CD8-positive, alpha-beta memory T cell (primary cell): ENCODE results near the gene C1S. TPM values are rescaled to one million over a fixed set of nuclear protein-coding genes. Genes with fewer than 3 reads are reported as not detected.
"Not testable (repeated sequence)": the region's sequence is repeated elsewhere in the genome, so short reads cannot be mapped to it uniquely, and the experiment has no call there.

ENCODE experiments used
- CTCF ChIA-PET: fragments of 350-600 bp; sonication (Branson Sonifier 250); formaldehyde crosslinking; loops from one replicate; lab custom pipeline; 2021; ENCODE audit warnings: antibody characterized with exemption; lab: Charles Lee
- POLR2A ChIA-PET: fragments of 350-600 bp; sonication (Branson Sonifier 250); formaldehyde crosslinking; loops from one replicate; lab custom pipeline; 2021; ENCODE audit warnings: antibody characterized with exemption; lab: Charles Lee
- DNase-seq, 5 donors: peaks; one replicate each; pipeline versions ENCODE4 v3.0.0 to v3.0.0-alpha.2; 2020 to 2022; ENCODE audit warnings: mixed read lengths in 1 of 5
- H3K27ac ChIP-seq: one replicate; pipeline ENCODE4 v1.7.0; 2013; ENCODE audit warnings: low read depth, mild to moderate bottlenecking, low read length, moderate library complexity
- H3K27me3 ChIP-seq: 2 replicates; pipeline ENCODE4 v1.7.0; 2013; ENCODE audit warnings: low read length, mild to moderate bottlenecking; ENCODE audit not compliant: insufficient read depth, poor library complexity, severe bottlenecking
- H3K36me3 ChIP-seq: 2 replicates; pipeline ENCODE4 v1.7.0; 2013; ENCODE audit warnings: mild to moderate bottlenecking, low read length, moderate library complexity; ENCODE audit not compliant: insufficient read depth
- H3K4me1 ChIP-seq: 2 replicates; pipeline ENCODE4 v1.7.0; 2013; ENCODE audit warnings: mild to moderate bottlenecking, low read length, moderate library complexity; ENCODE audit not compliant: insufficient read depth
- H3K4me3 ChIP-seq: 2 replicates; pipeline ENCODE4 v1.7.0; 2013; ENCODE audit warnings: mild to moderate bottlenecking, low read length
- H3K9me3 ChIP-seq: 2 replicates; pipeline ENCODE4 v1.7.0; 2013; ENCODE audit warnings: mild to moderate bottlenecking, low read length
- H3K27ac Mint-ChIP-seq, 8 donors: one replicate each; pipeline ENCODE4 v1.8.0; 2020 to 2021; ENCODE audit warnings: mixed read lengths in 8 of 8, mild to moderate bottlenecking in 6 of 8, inconsistent platforms in 3 of 8, moderate library complexity in 3 of 8
- H3K27me3 Mint-ChIP-seq, 2 donors: one replicate each; pipeline ENCODE4 v1.8.0; 2020 to 2021; ENCODE audit warnings: mixed read lengths in 2 of 2, mild to moderate bottlenecking in 1 of 2, moderate library complexity in 1 of 2
- H3K36me3 Mint-ChIP-seq, 3 donors: one replicate each; pipeline ENCODE4 v1.8.0; 2020 to 2021; ENCODE audit warnings: mixed read lengths in 3 of 3, inconsistent platforms in 1 of 3, mild to moderate bottlenecking in 1 of 3
- H3K4me1 Mint-ChIP-seq, 3 donors: one replicate each; pipeline ENCODE4 v1.8.0; 2020 to 2021; ENCODE audit warnings: mixed read lengths in 3 of 3, inconsistent platforms in 1 of 3, mild to moderate bottlenecking in 1 of 3
- H3K4me3 Mint-ChIP-seq, 7 donors: one replicate each; pipeline ENCODE4 v1.8.0; 2020 to 2021; ENCODE audit warnings: mixed read lengths in 7 of 7, mild to moderate bottlenecking in 6 of 7, moderate library complexity in 4 of 7, inconsistent platforms in 2 of 7
- H3K9me3 Mint-ChIP-seq, 5 donors: one replicate each; pipeline ENCODE4 v1.8.0; 2020 to 2022; ENCODE audit warnings: mixed read lengths in 5 of 5, mild to moderate bottlenecking in 3 of 5, moderate library complexity in 2 of 5, inconsistent platforms in 1 of 5
- polyA plus RNA-seq: library from polyadenylated mRNA; unstranded; fragments of 300-500 nt; fragmentation: Illumina TruSeq; gene quantifications from one replicate; pipeline ENCODE4 v1.2.3, GENCODE V29; 2021
- total RNA-seq, 2 experiments: library from RNA; stranded (reverse); gene quantifications; one replicate each; pipeline ENCODE4 v1.2.3, GENCODE V29; 2021

The C1S gene
- total and polyA plus RNA-seq, 3 experiments from 2014 or later: 0.64 to 0.83 TPM; not detected in 1

DNA sequence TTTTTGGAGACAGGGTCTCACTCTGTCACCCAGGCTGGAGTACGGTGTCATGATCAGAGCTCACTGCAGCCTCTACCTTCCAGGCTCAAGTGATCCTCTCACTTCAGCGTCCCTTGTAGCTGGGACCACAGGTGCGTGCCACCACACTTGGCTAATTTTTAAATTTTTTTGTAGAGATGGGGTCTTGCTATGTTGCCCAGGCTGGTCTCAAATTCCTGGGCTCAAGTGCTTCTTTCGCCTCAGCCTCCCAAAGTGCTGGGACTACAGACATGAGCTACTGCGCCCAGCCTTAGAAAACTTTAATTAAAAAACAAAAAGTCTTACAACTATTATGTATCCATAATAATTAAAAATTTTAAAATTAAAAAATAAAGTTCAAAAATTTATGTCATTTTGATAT is 46.7 kb downstream of the C1S start:
- H3K27me3 ChIP-seq, H3K27ac ChIP-seq, H3K9me3 ChIP-seq, H3K27me3 Mint-ChIP-seq, H3K36me3 ChIP-seq, H3K4me3 ChIP-seq, DNase-seq: not testable (repeated sequence)
- peak overlapping the region in 6 of 7 donors; percentile 54 to 91 (median 62) for H3K4me3 Mint-ChIP-seq
- peaks cover 18% of the 10 kb centered on the region for H3K4me1 ChIP-seq
- H3K36me3 Mint-ChIP-seq: peaks cover 15 to 43% (median 17%) of the 10 kb centered on the region in 3 donors
- POLR2A ChIA-PET: interaction anchor here (0.7 to 1.5 kb wide), 2 partner anchors 15 to 193 kb away, joined by 3 to 4 read pairs; partner anchors contain the start of gene ENO2
- peaks cover 4 to 15% (median 9%) of the 10 kb centered on the region in 5 donors for H3K9me3 Mint-ChIP-seq
- peak overlapping the region in 6 of 8 donors; percentile 6 to 89 (median 40) for H3K27ac Mint-ChIP-seq
- H3K4me1 Mint-ChIP-seq: peaks cover 50 to 70% (median 57%) of the 10 kb centered on the region in 3 donors
- CTCF ChIA-PET: interaction anchor here (1.0 to 7.7 kb wide), 13 partner anchors 10 to 252 kb away, joined by 3 to 69 read pairs (median 7); partner anchors contain the start of genes C12orf57, LPCAT3, RNU7-1 and SPSB2

DNA sequence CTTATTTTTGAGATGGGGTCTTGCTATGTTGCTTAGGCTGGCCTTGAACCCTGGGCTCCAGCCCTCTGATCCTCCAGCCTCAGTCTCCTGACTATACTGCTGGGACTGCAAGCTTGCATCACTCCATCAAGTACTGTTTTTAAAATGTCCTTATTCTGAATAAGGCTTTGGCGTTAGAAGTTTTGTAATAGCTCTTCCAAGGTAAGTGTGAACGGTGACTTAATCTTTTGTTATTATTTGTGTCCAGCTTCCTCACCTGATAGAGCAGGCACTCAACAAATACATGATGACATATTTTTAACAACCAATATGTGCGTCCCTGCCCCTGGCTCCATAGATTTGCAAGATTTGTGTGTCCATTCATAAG is 47.1 kb downstream of the C1S start:
- Mint-ChIP-seq H3K9me3 (peaks cover 4 to 15% (median 9%) of the 10 kb centered on the region in 5 donors), H3K36me3 (peaks cover 13 to 39% (median 17%) of the 10 kb centered on the region in 3 donors), H3K4me1 (peaks cover 46 to 66% (median 56%) of the 10 kb centered on the region in 3 donors), H3K27ac (peak overlapping the region; percentile 86 to 97 (median 94)), H3K27me3 (peaks cover 0 to 2% of the 10 kb centered on the region in 2 donors), H3K4me3 (peak overlapping the region; percentile 93 to 99 (median 95))
- Histone ChIP-seq H3K27me3 (no peaks in the 10 kb centered on the region), H3K4me3 (peak overlapping the region; percentile 96), H3K4me1 (peaks cover 18% of the 10 kb centered on the region), H3K9me3 (peaks cover 8% of the 10 kb centered on the region), H3K36me3 (peaks cover 7% of the 10 kb centered on the region), H3K27ac (peak overlapping the region; percentile 75)
- DNase-seq: no peak
- ChIA-PET CTCF (interaction anchor here (0.8 to 7.7 kb wide), 24 partner anchors 8 to 253 kb away, joined by 3 to 69 read pairs (median 5); partner anchors contain the start of genes C12orf57, C1R, LPCAT3 and PTPN6), POLR2A (interaction anchor here (0.7 to 1.5 kb wide), 7 partner anchors 16 to 286 kb away, joined by 3 to 10 read pairs (median 4); partner anchors contain the start of genes C12orf57, ENO2, GPR162 and LPCAT3)

DNA sequence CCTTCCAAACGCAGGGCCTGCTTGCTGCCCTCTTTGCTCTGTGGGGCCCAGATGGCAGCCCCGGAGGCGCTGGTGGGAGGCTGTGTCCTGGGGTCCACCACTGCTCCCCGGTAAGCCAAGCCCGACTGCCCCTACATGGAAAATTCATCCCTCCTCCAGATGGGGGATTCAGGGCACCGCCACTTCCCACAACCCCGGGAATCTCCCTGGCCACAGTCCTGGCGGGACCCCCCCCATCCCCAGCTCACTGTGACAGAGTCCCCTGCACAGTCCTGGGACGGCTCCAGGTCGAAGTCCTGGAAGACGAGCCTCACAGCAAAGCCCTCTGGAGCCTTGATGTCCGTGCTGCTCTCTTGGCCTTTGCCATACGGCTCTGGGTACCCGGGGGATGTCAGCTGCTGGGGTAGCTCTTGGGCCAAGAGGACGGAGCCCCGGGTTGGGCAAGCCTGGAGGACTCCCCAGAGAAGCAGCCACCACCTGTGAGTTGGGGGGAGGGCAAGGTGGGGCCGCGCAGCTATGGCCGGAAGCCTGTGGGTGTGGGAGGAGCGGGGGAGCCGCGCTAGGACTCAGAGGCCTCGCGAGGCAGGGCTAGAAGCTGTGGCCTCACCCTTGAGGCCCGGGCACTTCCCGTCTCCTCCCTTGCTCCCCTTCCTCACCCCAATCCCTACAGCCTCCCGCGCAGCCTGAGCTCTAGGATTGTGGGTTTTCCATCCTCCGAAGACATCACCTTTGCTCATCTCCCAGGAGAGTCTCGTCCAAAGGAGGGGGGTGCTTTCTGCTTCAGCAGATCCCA is 47.7 kb downstream of the C1S start:
- ChIA-PET POLR2A (interaction anchor here (0.8 to 1.5 kb wide), 8 partner anchors 90 to 419 kb away, joined by 3 to 10 read pairs (median 4); partner anchors contain the start of genes C12orf57, ENO2, GPR162 and LPCAT3), CTCF (interaction anchor here (0.8 to 7.7 kb wide), 26 partner anchors 9 to 275 kb away, joined by 3 to 69 read pairs (median 5); partner anchors contain the start of genes C12orf57, C1R, LPCAT3 and PTPN6)
- Histone ChIP-seq H3K27me3 (no peaks in the 10 kb centered on the region), H3K27ac (peak overlapping the region; percentile 75), H3K36me3 (peaks cover 6% of the 10 kb centered on the region), H3K4me3 (peak overlapping the region; percentile 96), H3K9me3 (peaks cover 8% of the 10 kb centered on the region), H3K4me1 (peaks cover 20% of the 10 kb centered on the region)
- Mint-ChIP-seq H3K4me1 (peaks cover 45 to 62% (median 56%) of the 10 kb centered on the region in 3 donors), H3K27me3 (peaks cover 0 to 2% of the 10 kb centered on the region in 2 donors), H3K4me3 (peak overlapping the region; percentile 93 to 99 (median 95)), H3K9me3 (peaks cover 4 to 15% (median 9%) of the 10 kb centered on the region in 5 donors), H3K36me3 (peaks cover 10 to 36% (median 17%) of the 10 kb centered on the region in 3 donors), H3K27ac (peak overlapping the region; percentile 86 to 97 (median 94))
- peak; percentile 56 to 84 (median 66) for DNase-seq

DNA sequence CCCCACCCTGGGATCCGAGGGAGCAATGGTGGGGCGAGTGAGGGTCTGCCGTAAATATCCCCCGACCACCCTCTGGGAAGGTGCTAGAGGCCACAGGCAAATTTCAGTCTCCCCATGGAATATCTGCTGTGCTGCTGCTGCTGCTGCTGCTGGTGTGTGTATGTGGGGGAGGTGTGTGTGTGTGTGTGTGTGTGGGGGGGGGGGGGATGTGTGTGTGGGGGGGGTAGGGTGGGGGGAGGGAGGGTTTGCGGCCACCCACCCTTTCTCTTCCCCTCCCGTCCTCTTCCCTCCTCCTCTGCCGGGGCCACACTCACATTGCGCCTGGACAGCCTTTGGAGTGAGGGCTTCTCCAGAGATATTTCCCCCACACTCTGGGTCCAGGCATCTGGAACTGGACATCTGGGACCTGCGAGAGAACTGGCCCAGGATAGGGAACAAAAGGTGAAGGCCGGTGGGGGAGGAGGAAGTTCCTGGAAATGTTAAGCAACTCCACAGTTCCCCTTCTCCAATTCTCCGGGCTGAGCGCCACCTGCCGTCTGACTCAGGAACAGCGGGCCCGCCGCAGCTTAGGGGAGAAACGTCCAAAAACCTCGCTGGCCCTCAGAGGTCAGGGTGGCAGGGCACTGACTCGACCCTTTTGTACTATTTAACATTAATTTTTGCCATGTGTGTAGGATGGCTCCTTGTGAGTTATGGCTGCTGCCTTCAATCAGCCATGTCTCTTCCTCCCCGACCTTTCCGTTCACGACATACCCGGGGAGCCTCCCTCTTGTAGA is 48.5 kb downstream of the C1S start, which contains the start of gene C1RL:
C1RL (minus strand) TSS at position 419 of the 776 bp plus-strand sequence; CDS start at position 385, 34 bp downstream.
- Histone ChIP-seq H3K4me3 (peak within 1 kb of the TSS; percentile 96), H3K4me1 (peaks cover 25% of the 10 kb centered on the region), H3K36me3 (no peaks in the 10 kb centered on the region), H3K27me3 (no peaks in the 10 kb centered on the region), H3K27ac (peak within 1 kb of the TSS; percentile 75), H3K9me3 (peaks cover 8% of the 10 kb centered on the region)
- Mint-ChIP-seq H3K4me1 (peaks cover 46 to 57% (median 52%) of the 10 kb centered on the region in 3 donors), H3K9me3 (peaks cover 4 to 15% (median 9%) of the 10 kb centered on the region in 5 donors), H3K36me3 (peaks cover 6 to 31% (median 13%) of the 10 kb centered on the region in 3 donors), H3K4me3 (peak within 1 kb of the TSS; percentile 93 to 99 (median 95)), H3K27me3 (peaks cover 0 to 2% of the 10 kb centered on the region in 2 donors), H3K27ac (peak within 1 kb of the TSS; percentile 86 to 97 (median 94))
- POLR2A ChIA-PET: interaction anchor here (0.6 to 1.5 kb wide), 8 partner anchors 91 to 420 kb away, joined by 3 to 10 read pairs (median 4); partner anchors contain the start of genes C12orf57, ENO2, LPCAT3 and RNU7-1
- CTCF ChIA-PET: interaction anchor here (0.8 to 7.7 kb wide), 32 partner anchors 9 to 276 kb away, joined by 3 to 69 read pairs (median 5); partner anchors contain the start of genes C12orf57, C1R, LPCAT3 and PTPN6
- peak; percentile 62 to 83 (median 76) for DNase-seq

DNA sequence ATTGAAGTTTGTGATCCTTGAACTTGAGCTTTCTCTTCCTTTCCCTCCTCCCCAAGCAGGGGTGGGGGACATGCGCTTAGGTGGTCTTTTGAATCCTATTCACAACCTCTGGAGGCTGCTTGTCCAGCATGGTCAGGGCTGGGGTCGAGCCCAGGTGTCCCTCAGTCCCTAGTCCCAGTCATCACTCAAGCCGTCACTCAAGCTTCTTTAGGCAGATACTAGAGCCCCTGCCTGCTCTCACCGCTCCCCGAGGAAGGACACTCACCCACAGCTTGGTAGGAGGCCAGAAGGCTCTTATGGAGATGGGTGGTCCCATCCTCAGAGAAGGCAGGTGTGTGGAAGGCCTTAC is 49.0 kb downstream of the C1S start:
- H3K4me3 Mint-ChIP-seq: peak overlapping the region; percentile 86 to 99 (median 95)
- H3K9me3 ChIP-seq: peaks cover 8% of the 10 kb centered on the region
- CTCF ChIA-PET: interaction anchor here (0.9 to 7.7 kb wide), 16 partner anchors 10 to 240 kb away, joined by 3 to 69 read pairs (median 6); partner anchors contain the start of genes C12orf57, LPCAT3, RNU7-1 and SPSB2
- peaks cover 0 to 2% of the 10 kb centered on the region in 2 donors for H3K27me3 Mint-ChIP-seq
- POLR2A ChIA-PET: interaction anchor here (0.6 to 1.4 kb wide), 2 partner anchors 170 to 237 kb away, joined by 3 to 4 read pairs; partner anchors contain the start of gene SPSB2
- peaks cover 46 to 52% (median 51%) of the 10 kb centered on the region in 3 donors for H3K4me1 Mint-ChIP-seq
- H3K27me3 ChIP-seq: no peaks in the 10 kb centered on the region
- no peaks in the 10 kb centered on the region for H3K36me3 ChIP-seq
- DNase-seq: no peak
- peaks cover 4 to 29% (median 13%) of the 10 kb centered on the region in 3 donors for H3K36me3 Mint-ChIP-seq
- H3K9me3 Mint-ChIP-seq: peaks cover 4 to 15% (median 9%) of the 10 kb centered on the region in 5 donors
- peak overlapping the region; percentile 71 for H3K4me3 ChIP-seq
- H3K4me1 ChIP-seq: peaks cover 25% of the 10 kb centered on the region
- peak overlapping the region in 6 of 8 donors; percentile 33 to 87 (median 80) for H3K27ac Mint-ChIP-seq
- H3K27ac ChIP-seq: peak overlapping the region; percentile 75

DNA sequence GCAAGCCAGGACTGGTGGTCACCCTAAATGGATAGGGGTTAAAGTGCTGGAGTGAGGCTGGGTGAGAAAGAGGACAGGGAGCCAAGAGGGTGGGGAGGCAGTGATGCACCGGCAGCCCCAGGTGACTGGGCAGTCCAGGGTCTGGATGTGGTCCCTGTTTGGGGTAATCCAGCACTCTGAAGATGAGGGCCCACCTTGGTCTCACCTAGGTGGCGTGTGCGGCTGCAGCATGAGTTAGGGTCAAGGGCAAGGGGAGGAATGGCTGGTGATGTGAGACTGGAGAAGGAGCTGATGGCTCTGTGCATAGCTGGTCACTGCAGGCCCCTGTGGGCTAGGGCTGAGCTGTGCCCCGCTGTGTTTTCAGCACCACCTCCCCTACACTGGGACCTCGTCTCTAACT is 50.1 kb downstream of the C1S start:
- CTCF ChIA-PET: interaction anchor here (0.9 to 7.7 kb wide), 7 partner anchors 9 to 238 kb away, joined by 3 to 69 read pairs (median 9); partner anchors contain the start of genes C12orf57, RNU7-1 and SPSB2
- Histone ChIP-seq H3K27me3 (no peaks in the 10 kb centered on the region), H3K36me3 (no peaks in the 10 kb centered on the region), H3K4me3 (no peak overlapping the region), H3K4me1 (peaks cover 25% of the 10 kb centered on the region), H3K9me3 (peaks cover 7% of the 10 kb centered on the region), H3K27ac (no peak overlapping the region)
- Mint-ChIP-seq H3K4me3 (peak overlapping the region in 1 of 7 donors; percentile 3), H3K36me3 (peaks cover 4 to 33% (median 10%) of the 10 kb centered on the region in 3 donors), H3K27ac (no peak overlapping the region), H3K9me3 (peaks cover 3 to 12% (median 7%) of the 10 kb centered on the region in 5 donors), H3K4me1 (peaks cover 40 to 48% (median 42%) of the 10 kb centered on the region in 3 donors), H3K27me3 (peaks cover 0 to 2% of the 10 kb centered on the region in 2 donors)
- no peak for DNase-seq
- POLR2A ChIA-PET: no interaction called here
